GM21723 (cell line): ENCODE measurements around the gene SYNPO2.
"Not testable (repeated sequence)": the region's sequence is repeated elsewhere in the genome, so short reads cannot be mapped to it uniquely, and the experiment has no call there.

Source experiments
- ATAC-seq: cut with Tn5 transposase; IDR thresholded peaks from one replicate; pipeline ENCODE4 v1.9.1; 2021; ENCODE audit warnings: mild to moderate bottlenecking, moderate library complexity; ENCODE audit not compliant: unreplicated experiment

Gene SYNPO2

DNA sequence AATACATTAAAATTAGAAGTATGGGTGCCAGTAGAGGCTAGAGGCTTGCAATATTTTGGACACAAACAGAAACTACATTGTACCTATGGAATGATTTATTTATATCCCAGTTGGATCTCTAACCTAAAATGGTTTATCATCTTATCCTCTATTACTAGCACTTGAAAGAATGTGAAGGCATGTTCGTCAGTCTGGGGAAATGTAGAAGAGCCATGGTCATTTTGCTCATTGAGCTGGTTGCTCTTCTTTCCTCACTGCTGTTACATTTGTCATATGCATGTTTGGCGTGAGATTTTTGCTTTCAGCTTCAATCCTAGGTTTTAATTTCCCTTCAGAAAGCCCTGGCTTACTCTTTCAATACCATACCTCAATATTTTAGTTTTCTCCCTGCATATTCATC is 164.6 kb downstream of the SYNPO2 start:
- ATAC-seq = no peak

DNA sequence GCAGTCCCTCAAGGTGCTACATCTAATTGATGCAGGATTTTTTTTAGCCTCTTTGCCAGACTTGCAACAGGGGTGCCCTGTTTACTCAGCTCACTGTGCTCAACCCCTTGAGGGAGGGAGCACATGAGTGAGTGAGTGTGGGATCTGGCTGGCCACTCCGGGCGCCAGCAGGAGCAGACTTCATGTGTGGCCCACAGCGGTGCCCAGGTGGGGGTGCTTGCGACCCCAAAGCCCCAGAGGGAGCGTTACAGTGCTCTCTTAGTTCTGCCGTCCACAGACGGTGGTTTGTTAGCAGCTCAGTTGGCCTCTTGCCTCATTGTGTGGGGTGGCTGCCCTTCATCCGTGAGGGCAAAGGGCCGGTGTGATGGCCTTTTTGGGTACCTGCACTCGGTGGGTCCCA is 165.3 kb downstream of the SYNPO2 start:
- no peak for ATAC-seq

DNA sequence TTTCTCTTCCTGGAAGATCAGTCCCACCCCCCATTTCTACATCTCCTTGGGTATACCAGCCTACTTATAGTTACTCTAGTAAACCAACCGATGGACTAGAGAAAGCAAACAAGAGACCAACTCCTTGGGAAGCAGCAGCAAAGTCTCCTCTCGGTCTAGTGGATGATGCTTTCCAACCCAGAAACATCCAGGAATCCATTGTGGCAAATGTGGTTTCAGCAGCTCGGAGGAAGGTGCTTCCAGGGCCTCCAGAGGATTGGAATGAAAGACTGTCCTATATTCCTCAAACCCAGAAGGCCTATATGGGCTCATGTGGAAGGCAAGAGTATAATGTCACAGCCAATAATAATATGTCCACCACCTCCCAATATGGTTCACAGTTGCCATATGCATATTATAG is 168.8 kb downstream of the SYNPO2 start:
- no peak for ATAC-seq

GRCh38 chr4:119059221-119059620 is 170.6 kb downstream of the SYNPO2 start:
- no peak for ATAC-seq

- ATAC-seq = not testable (repeated sequence)
Measured at GRCh38 chr4:119067125-119067524, 178.5 kb downstream of the SYNPO2 start.

- ATAC-seq = not testable (repeated sequence)
Measured at GRCh38 chr4:119067670-119068360, 179.2 kb downstream of the SYNPO2 start.

DNA sequence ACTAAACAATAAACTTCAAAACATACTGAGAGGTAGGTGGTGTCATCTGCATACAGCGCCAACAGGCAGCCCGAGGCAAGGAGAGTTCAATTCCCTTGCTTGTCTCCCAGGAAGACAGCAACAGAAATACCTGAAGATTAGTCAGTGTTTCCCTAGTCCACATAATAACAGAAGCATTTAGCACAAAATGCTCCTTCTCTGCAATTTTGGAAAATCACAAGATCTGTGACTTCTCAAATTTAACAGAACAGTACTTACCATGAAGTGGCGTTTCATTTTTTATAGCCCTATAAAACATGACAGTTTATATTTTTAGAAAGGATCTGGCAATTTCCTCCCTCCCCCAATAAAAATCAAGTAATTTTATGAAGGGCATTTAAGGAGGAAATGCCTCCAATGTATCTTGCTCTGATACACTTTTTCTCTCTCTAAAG is 179.9 kb downstream of the SYNPO2 start:
- ATAC-seq = no peak

DNA sequence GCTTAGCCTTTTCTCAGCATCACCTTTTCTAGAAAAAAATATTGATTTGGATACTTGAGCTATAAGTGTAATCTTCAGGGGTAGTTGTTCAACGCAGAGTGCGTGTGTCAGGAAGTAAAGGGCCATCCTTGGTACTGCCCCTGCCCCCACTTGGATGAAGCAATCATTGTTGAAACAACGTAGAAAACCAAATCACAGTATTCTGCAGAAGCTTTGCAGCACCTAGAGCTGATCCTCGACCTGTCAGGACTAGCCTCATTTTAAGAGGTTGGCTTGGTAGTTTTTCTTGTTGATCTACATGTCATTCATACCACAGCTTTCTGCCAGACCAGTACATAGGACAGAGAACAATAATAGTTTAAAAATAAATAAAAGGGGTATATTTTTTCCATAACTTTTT is 181.6 kb downstream of the SYNPO2 start:
- ATAC-seq = no peak

GRCh38 chr4:119080721-119081541 is 192.3 kb downstream of the SYNPO2 start:
- ATAC-seq = no peak

- ATAC-seq = no peak
Measured at GRCh38 chr4:119081542-119081859, 192.8 kb downstream of the SYNPO2 start.

GRCh38 chr4:119081943-119082342 is 193.3 kb downstream of the SYNPO2 start:
- no peak for ATAC-seq

- ATAC-seq = no peak
Measured at GRCh38 chr4:119082661-119083060, 194.0 kb downstream of the SYNPO2 start.

GRCh38 chr4:119084513-119084912 is 195.9 kb downstream of the SYNPO2 start:
- no peak for ATAC-seq

DNA sequence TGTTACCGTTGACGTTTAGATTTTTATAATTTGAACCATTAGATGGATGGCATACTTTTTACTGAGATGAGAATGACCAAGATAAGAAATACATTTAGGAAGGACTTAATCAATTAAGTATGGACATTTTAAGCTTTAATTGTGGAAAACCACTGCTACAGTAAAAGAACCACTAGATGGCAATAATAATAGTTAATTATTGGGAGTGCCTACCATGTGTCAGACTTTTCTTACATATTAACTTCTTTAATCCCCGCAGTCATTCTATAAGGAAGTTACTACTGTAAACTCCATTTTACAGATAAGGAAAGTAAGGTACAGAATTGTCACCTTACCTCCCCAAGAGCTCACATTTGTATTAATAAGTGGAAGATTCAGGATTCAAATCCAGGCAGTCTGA is 198.5 kb downstream of the SYNPO2 start:
- no peak for ATAC-seq

DNA sequence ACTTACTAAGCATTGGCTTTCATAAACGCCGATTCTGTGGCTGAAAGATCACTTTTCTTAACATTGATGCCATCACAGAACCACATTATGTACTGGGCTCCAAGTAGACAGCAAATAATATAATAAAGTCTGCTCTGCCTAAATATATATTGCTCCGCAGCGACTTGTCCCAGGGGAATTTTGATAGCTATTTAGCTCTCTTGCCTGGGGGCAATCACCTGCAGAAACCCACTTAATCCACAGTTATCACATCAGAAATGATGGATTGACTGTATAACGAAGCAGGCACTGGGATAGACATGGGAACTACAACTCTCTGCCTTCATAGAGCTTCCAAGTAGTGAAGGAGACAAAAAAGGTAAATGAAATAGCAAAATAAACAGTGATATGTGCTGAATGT is 199.0 kb downstream of the SYNPO2 start:
- no peak for ATAC-seq

- ATAC-seq = no peak
Measured at GRCh38 chr4:119093042-119093827, 204.6 kb downstream of the SYNPO2 start.

DNA sequence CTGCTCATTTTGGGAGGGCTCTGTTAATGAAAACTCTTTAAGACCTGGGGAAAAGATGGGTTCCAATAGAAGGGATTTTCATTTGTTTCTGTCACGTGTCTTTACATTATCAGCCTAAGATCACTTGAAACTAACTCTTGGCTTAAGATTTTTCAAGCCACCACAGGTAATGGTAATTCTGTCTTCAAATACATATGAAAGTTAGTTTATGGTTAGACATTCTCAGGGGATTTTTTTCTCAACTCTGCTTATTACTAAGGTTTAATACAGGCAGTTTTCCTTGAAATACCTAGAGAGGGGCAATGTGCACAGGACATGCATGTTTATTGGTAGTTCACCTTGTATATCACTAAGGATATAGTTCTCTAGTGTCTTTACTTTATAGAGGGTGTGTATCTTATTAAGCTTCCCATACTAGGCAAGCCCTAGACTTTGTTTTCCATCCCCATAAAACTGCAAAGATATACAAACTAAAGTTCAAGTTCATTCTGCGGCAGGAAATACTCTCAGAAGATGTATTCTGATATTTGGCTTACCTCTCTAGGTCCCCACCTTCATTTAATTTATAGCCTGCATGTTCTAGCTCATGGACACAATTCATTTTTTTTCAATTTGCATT is 208.7 kb downstream of the SYNPO2 start:
- no peak for ATAC-seq

DNA sequence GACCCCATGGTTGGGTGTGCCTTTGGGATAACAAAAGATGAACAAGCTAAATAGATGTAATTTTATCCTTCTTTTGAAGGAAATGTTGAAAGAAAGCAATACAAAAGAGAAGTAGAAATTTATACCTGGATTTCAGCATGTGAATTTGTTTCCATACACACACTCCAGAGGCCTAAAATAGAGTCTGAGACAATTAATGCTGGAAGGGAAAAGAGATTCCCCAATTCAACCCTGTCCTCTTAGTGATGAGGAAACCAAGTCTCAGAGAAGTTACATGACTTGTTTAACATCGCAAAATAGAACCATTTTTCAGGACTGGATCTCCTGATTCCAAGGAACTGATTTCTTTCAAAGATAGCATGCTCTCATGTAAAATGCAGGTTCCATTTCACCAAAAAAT is 209.7 kb downstream of the SYNPO2 start:
- ATAC-seq = no peak

GRCh38 chr4:119099227-119099810 is 210.7 kb downstream of the SYNPO2 start:
- ATAC-seq = no peak

DNA sequence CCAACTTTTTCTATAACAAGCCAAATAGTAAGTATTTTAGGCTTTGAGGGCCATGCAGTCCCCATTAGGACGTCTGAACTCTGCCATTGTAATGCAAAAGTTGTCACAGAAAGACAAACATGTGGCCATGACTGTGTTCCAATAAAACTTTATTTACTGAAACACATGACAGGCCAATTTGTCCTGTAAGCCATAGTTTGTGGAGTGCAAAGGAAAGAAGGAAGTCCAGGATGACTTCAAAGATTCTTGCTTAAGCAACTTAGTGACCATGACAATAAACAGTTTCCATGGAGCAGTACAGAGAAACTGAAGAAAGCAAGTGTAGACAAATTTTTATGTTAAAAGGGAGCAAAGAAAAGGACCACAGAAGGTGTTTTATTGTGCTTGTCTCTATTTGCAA is 212.0 kb downstream of the SYNPO2 start:
- ATAC-seq = no peak

DNA sequence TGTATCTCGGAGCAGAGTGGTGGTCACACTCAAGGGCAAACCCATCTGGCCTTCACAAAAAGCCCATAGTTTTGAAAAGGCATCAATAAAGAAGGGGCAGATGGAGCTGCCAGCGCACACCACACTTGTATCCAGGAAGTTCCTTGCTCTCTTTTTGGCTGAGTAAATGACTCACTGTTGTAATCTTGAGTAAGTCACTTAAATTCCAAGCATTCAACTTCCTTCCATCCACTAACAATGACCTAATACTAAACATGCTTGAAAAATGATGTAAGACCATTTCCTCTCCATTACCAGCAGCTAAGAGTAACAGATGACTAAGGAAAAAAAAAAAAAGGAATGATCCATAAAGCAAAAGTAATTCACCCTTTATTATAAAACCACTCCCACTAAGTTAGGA is 214.6 kb downstream of the SYNPO2 start:
- no peak for ATAC-seq
